ENCODE results near the gene HTR3C.

HTR3C gene

DNA sequence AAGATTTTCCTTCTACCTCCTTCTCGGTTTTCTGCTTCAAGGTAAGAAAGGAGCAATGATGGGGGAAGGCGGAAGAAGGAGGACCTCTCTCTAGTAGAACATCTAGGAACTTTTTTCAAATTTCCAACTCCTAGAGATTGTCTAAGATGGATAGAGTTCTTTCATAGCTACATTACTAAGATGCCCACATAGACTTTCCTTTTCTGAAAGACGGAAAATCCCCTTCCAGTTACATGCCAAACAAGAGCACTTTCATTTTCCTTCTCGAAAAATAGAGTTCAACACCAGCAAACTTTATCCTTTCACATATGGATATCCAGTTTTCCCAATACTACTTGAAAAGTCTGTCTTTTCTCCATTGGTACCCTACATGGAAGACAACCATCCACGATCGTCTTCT lies 44.7 kb downstream of the HTR3C start:
- DNase-seq = no peak

DNA sequence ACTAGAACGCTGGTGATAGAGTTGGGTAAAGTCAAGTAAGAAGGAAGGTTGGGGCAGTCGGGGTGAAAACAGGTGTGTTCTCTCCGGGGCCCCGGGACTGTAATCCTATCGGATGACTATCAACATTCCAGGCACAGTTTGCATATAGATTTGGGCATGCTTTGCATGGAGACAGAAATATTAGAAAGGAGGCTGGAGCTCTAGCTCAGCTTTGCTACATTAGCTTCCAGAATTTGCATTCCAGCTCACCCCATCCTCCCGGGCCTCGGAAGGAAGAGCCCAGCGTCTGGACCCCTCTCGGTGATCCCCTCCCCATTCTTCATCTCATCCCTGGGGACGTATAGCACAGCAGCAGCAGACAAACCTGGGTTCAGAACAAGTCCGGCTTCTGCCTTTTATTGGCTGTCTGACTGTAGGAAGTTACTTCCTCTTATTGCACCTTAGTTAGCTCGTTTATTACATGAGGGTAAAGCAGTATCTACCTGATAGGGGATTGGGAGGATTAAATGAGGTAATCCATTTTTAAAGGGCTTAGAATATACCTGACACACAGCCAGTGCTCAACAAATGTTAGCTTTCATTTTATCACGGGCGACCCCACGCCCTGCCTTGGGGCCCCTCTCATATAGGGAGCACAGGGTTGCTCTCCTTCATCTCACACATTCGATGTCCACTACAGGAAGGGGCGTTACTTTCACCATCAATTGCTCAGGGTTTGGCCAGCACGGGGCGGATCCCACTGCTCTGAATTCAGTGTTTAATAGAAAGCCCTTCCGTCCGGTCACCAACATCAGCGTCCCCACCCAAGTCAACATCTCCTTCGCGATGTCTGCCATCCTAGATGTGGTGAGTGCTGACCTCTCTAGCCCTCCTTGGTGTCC lies 47.2 kb downstream of the HTR3C start:
- no peak for DNase-seq

Measured in stimulated activated naive CD4-positive, alpha-beta T cell (primary cell).